GM12878 (cell line): Measurements from ENCODE around the gene CARHSP1. TPM values are rescaled to one million over a fixed set of nuclear protein-coding genes. Genes with fewer than 3 reads are reported as not detected.
A peak's percentile ranks its signal among the peaks of the same experiment; 100 is the strongest.

Experiments
- ATAC-seq: fragments of 200-7000 bp; cut with Tn5 transposase; 3 replicates; pipeline ENCODE4 v1.9.1; 2020; ENCODE audit warnings: mild to moderate bottlenecking, moderate library complexity
- BruUV-seq: library from RNA; stranded (reverse); fragments of 400-500 nt; replicated peaks from 2 replicates; lab custom pipeline; 2021; lab: Mats Ljungman, UMichigan
- CTCF ChIA-PET: fragments of 300-600 bp; sonication (Branson Sonifier 250); formaldehyde crosslinking; extraction: SDS; loops from one replicate; lab custom pipeline; 2021; ENCODE audit warnings: inconsistent platforms; lab: Yijun Ruan, JAX
- POLR2A ChIA-PET: fragments of 350-600 bp; formaldehyde crosslinking; extraction: SDS; loops from one replicate; lab custom pipeline; 2021; ENCODE audit warnings: inconsistent platforms; lab: Charles Lee
- RAD21 ChIA-PET: fragments of 300-600 bp; sonication (Branson Sonifier 250); formaldehyde crosslinking; loops from one replicate; lab custom pipeline; 2023; ENCODE audit warnings: antibody characterized with exemption; ENCODE audit not compliant: unreplicated experiment; lab: Charles Lee
- SMC1A ChIA-PET: fragments of 300-600 bp; sonication (Branson Sonifier 250); formaldehyde crosslinking; loops from one replicate; lab custom pipeline; 2023; ENCODE audit not compliant: unreplicated experiment, uncharacterized antibody; lab: Charles Lee
- DNase-seq: peaks from one replicate; pipeline ENCODE4 v3.0.0-alpha.2; 2011; ENCODE audit warnings: low read depth, low spot score
- FAIRE-seq: peaks from 3 replicates; lab custom pipeline; 2011; peaks lifted over from hg19 to GRCh38; lab: Jason Lieb, UNC
- H2AFZ ChIP-seq: 2 replicates; pipeline ENCODE4 v1.6.0; 2011; ENCODE audit warnings: low read depth, low read length, control low read depth; ENCODE audit not compliant: control insufficient read depth
- H3K27ac ChIP-seq: 2 replicates; pipeline ENCODE4 v1.5.1; 2011; ENCODE audit warnings: control low read depth; ENCODE audit not compliant: control insufficient read depth, insufficient read depth
- H3K27me3 ChIP-seq, 2 experiments: replicated peaks in 1 of 2; 2 replicates each; pipeline versions ENCODE4 v1.6.0 to v1.6.1; 2011; ENCODE audit warnings: low read length in 1 of 2; ENCODE audit not compliant: control insufficient read depth in 2 of 2, insufficient read depth in 2 of 2
- H3K36me3 ChIP-seq, 2 experiments: 2 replicates each; pipeline ENCODE4 v1.5.1; 2011; ENCODE audit warnings: low read length in 1 of 2; ENCODE audit not compliant: control insufficient read depth in 2 of 2, insufficient read depth in 2 of 2
- H3K4me1 ChIP-seq: 2 replicates; pipeline ENCODE4 v1.6.1; 2011; ENCODE audit warnings: mild to moderate bottlenecking, low read length, moderate library complexity, mixed read lengths; ENCODE audit not compliant: control insufficient read depth, insufficient read depth
- H3K4me2 ChIP-seq: 2 replicates; pipeline ENCODE4 v1.6.0; 2011; ENCODE audit warnings: control low read depth; ENCODE audit not compliant: control insufficient read depth, insufficient read depth
- H3K4me3 ChIP-seq: fragments of 200-600 bp; sonication (generic); 2 replicates; pipeline ENCODE4 v1.5.1; 2016
- H3K79me2 ChIP-seq: 2 replicates; pipeline ENCODE4 v1.6.0; 2011; ENCODE audit warnings: low read length; ENCODE audit not compliant: control insufficient read depth, insufficient read depth
- H3K9ac ChIP-seq: 2 replicates; pipeline ENCODE4 v1.8.0; 2011; ENCODE audit warnings: low read length, control low read depth, mixed read lengths; ENCODE audit not compliant: control insufficient read depth, insufficient read depth
- H3K9me3 ChIP-seq: replicated peaks from 3 replicates; pipeline ENCODE4 v1.5.1; 2011; ENCODE audit warnings: mild to moderate bottlenecking, low read length; ENCODE audit not compliant: control insufficient read depth, insufficient read depth
- H4K20me1 ChIP-seq: 2 replicates; pipeline ENCODE4 v1.6.0; 2011; ENCODE audit not compliant: control insufficient read depth, insufficient read depth
- ASH2L ChIP-seq: fragments of 300-600, 200-600 bp; sonication (generic); IDR thresholded peaks from 2 replicates; pipeline ENCODE4 v1.6.1; 2017; ENCODE audit warnings: low read depth, mild to moderate bottlenecking, borderline replicate concordance
- BHLHE40 ChIP-seq, 2 experiments: fragments of 450-650 bp in 1 of 2; IDR thresholded peaks; 2 replicates each; pipeline ENCODE4 v1.6.1; 2011 to 2017; ENCODE audit warnings: low read depth in 2 of 2, borderline replicate concordance in 1 of 2, improper control_type of control experiment in 1 of 2, low read length in 1 of 2, mild to moderate bottlenecking in 1 of 2
- CREM ChIP-seq: IDR thresholded peaks from 2 replicates; pipeline ENCODE4 v1.6.1; 2014; ENCODE audit warnings: antibody characterized with exemption, low read depth
- EZH2 ChIP-seq: IDR thresholded peaks from 2 replicates; pipeline ENCODE4 v1.6.1; 2012; ENCODE audit warnings: low read depth, mild to moderate bottlenecking, control low read depth, inconsistent platforms, low read length, borderline replicate concordance; ENCODE audit not compliant: control insufficient read depth
- GATAD2B ChIP-seq: fragments of 450-650 bp; conservative IDR thresholded peaks from 2 replicates; pipeline ENCODE4 v1.6.1; 2017; ENCODE audit warnings: low read depth, mild to moderate bottlenecking, moderate library complexity
- JUNB ChIP-seq: IDR thresholded peaks from 2 replicates; pipeline ENCODE4 v1.6.1; 2016; ENCODE audit warnings: antibody characterized with exemption, mild to moderate bottlenecking
- KDM1A ChIP-seq: fragments of 200-600 bp; sonication (generic); IDR thresholded peaks from 2 replicates; pipeline ENCODE4 v1.6.1; 2016; ENCODE audit warnings: borderline replicate concordance
- RCOR1 ChIP-seq: conservative IDR thresholded peaks from 2 replicates; pipeline ENCODE4 v1.6.1; 2012; ENCODE audit warnings: low read depth, low read length, improper control_type of control experiment
- RFX5 ChIP-seq: IDR thresholded peaks from 2 replicates; pipeline ENCODE4 v1.6.1; 2011; ENCODE audit warnings: low read depth, low read length, improper control_type of control experiment
- SREBF1 ChIP-seq: IDR thresholded peaks from 2 replicates; pipeline ENCODE4 v1.6.1; 2012; ENCODE audit warnings: mild to moderate bottlenecking, low read length
- SRF ChIP-seq, 2 experiments: IDR thresholded peaks; 2 replicates each; pipeline ENCODE4 v1.6.1; 2011; ENCODE audit warnings: low read depth in 2 of 2, low read length in 2 of 2, mild to moderate bottlenecking in 1 of 2, moderate library complexity in 1 of 2
- ZSCAN29 ChIP-seq: fragments of 450-650 bp; IDR thresholded peaks from 2 replicates; pipeline ENCODE4 v1.6.1; 2017; ENCODE audit warnings: mild to moderate bottlenecking, moderate library complexity
- WGBS: methylation state at CpG from one replicate; pipeline ENCODE4 v1.1.6; 2016; ENCODE audit warnings: low lambda C conversion rate; ENCODE audit not compliant: insufficient replicate concordance, insufficient coverage; ENCODE audit errors: missing lambda C conversion rate; 5-methylcytosine and 5-hydroxymethylcytosine counted together
- in situ Hi-C: fragments of 300-500 bp; cut with MboI; formaldehyde crosslinking; loops from 9 replicates; pipeline ENCODE4 v1.14.3; 2018; ENCODE audit warnings: mixed read lengths
- intact Hi-C: fragments of 100-400 bp; cut with micrococcal nuclease; formaldehyde crosslinking; loops from one replicate; pipeline ENCODE4 v1.14.2; 2022; ENCODE audit not compliant: unreplicated experiment
- polyA plus RNA-seq, 11 experiments: library from polyadenylated mRNA; depleted of rRNA in 4 of 11; unstranded in 6 of 11; stranded (reverse) in 5 of 11; fragments of >200 nt; fragmentation: Nextera tagmentation in 4 of 11; fragmentation: Illumina TruSeq in 1 of 11; extraction: Ambion mirVana in 4 of 11; extraction: Trizol in 1 of 11; gene quantifications; 1 replicate in 1 of 11; 2 replicates in 10 of 11; pipeline versions ENCODE4 v1.2.1 to v1.2.3, GENCODE V29; 2011 to 2016; ENCODE audit warnings: inconsistent platforms in 2 of 11, missing spikeins in 2 of 11, low read depth in 1 of 11
- total RNA-seq, 4 experiments: library from RNA; depleted of rRNA in 3 of 4; stranded (reverse); fragments of >200 nt in 3 of 4; fragmentation: Illumina TruSeq in 1 of 4; extraction: Trizol in 1 of 4; gene quantifications; 2 replicates each; pipeline versions ENCODE4 v1.2.1 to v1.2.3, GENCODE V29; 2013 to 2021
- TF ChIP-seq, protein P1 (sequence below): IDR thresholded peaks from 2 replicates; pipeline ENCODE4 v1.6.1; 2012; ENCODE audit warnings: mild to moderate bottlenecking, low read depth, low read length
- TF ChIP-seq, protein P2 (sequence below): fragments of 450-650 bp; IDR thresholded peaks from 2 replicates; pipeline ENCODE4 v1.6.1; 2016; ENCODE audit warnings: mild to moderate bottlenecking

The CARHSP1 gene
- total and polyA plus RNA-seq, 10 of the 15 experiments (the other 5 are each of a cell fraction or from before 2014, with no cell fraction given), result 5.5 to 112 (median 67.0) TPM

DNA sequence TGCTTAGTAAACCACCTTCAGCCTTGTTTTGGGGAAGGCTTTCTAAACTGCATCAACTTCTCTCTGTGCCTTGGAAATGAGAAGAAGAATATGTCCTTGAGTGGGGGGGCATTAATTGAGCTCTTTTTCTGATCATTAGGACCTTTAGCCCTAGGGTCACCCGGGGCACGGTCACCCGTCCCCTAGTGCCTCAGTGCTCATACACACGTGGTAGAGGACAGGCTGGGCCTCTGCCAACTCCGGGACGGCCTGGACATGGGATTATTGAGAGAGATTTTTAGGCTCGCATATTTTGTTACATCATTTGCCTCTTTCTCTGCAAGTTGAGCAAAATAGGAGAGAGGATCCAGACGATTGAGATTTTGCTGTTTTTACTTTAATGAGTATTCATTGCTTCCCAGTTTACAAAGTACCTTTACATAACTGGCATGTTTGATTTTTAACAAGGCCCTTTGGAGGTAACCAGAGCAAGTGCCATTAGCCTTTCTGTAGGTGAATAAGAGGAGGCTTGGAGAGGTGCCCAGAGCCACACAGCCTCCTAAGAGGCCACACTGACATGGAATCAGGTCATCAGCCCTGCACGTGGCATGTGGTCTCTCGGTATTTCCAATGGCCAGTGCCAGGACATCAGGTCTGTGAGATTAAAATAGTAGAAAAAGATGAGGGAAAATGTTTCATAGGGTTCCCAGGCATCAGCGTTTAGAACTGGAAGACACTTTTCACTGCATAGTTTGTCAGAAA, 60.0 kb downstream of the CARHSP1 start:
- WGBS, result 90% methylated on average over 11 of the region's 11 CpGs
- no peak for ATAC-seq
- H3K9me3 ChIP-seq, result no peaks in the 10 kb centered on the region
- H3K4me1 ChIP-seq, result peaks cover 5% of the 10 kb centered on the region; the same call in 1 of the 2 replicates
- H2AFZ ChIP-seq, result no peak overlapping the region
- BruUV-seq, result TSS peak; percentile 17
- ChIA-PET POLR2A (interaction anchor here (1.2 kb wide), 1 partner anchor 10 kb away, joined by 3 read pairs; no protein-coding TSS in a partner anchor), RAD21 (no interaction called here), CTCF (interaction anchor here (0.8 kb wide), 1 partner anchor 91 kb away, joined by 3 read pairs; no protein-coding TSS in a partner anchor), SMC1A (no interaction called here)
- in situ Hi-C loops (no loop called here), intact Hi-C loops (no loop called here)
- no peak for FAIRE-seq
- H3K27me3 ChIP-seq, result no peaks in the 10 kb centered on the region
- TF ChIP-seq, protein P1, sequence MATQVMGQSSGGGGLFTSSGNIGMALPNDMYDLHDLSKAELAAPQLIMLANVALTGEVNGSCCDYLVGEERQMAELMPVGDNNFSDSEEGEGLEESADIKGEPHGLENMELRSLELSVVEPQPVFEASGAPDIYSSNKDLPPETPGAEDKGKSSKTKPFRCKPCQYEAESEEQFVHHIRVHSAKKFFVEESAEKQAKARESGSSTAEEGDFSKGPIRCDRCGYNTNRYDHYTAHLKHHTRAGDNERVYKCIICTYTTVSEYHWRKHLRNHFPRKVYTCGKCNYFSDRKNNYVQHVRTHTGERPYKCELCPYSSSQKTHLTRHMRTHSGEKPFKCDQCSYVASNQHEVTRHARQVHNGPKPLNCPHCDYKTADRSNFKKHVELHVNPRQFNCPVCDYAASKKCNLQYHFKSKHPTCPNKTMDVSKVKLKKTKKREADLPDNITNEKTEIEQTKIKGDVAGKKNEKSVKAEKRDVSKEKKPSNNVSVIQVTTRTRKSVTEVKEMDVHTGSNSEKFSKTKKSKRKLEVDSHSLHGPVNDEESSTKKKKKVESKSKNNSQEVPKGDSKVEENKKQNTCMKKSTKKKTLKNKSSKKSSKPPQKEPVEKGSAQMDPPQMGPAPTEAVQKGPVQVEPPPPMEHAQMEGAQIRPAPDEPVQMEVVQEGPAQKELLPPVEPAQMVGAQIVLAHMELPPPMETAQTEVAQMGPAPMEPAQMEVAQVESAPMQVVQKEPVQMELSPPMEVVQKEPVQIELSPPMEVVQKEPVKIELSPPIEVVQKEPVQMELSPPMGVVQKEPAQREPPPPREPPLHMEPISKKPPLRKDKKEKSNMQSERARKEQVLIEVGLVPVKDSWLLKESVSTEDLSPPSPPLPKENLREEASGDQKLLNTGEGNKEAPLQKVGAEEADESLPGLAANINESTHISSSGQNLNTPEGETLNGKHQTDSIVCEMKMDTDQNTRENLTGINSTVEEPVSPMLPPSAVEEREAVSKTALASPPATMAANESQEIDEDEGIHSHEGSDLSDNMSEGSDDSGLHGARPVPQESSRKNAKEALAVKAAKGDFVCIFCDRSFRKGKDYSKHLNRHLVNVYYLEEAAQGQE, result no peak
- no peak for TF ChIP-seq GATAD2B
- TF ChIP-seq JUNB, result no peak
- TF ChIP-seq ASH2L, result no peak
- no peak for TF ChIP-seq EZH2
- no peak for TF ChIP-seq BHLHE40 (IDR thresholded peaks at IDR 0.05; ENCODE audit: borderline replicate concordance in 1 of 2, low read depth in 2 of 2, low read length in 1 of 2)
- TF ChIP-seq RCOR1, result no peak
- no peak for TF ChIP-seq CREM
- TF ChIP-seq KDM1A, result no peak
- no peak for TF ChIP-seq ZSCAN29
- no peak for TF ChIP-seq SRF (IDR thresholded peaks at IDR 0.05; ENCODE audit: low read depth in 2 of 2, low read length in 2 of 2)
- TF ChIP-seq, protein P2, sequence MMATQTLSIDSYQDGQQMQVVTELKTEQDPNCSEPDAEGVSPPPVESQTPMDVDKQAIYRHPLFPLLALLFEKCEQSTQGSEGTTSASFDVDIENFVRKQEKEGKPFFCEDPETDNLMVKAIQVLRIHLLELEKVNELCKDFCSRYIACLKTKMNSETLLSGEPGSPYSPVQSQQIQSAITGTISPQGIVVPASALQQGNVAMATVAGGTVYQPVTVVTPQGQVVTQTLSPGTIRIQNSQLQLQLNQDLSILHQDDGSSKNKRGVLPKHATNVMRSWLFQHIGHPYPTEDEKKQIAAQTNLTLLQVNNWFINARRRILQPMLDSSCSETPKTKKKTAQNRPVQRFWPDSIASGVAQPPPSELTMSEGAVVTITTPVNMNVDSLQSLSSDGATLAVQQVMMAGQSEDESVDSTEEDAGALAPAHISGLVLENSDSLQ, result no peak
- no peak for TF ChIP-seq SREBF1
- no peak for TF ChIP-seq RFX5
- no peak overlapping the region for H3K4me3 ChIP-seq
- DNase-seq, result no peak
- H3K36me3 ChIP-seq, result peaks cover 26 to 64% of the 10 kb centered on the region in 2 experiments
- no peaks in the 10 kb centered on the region; the same call in 1 of the 2 replicates for H4K20me1 ChIP-seq
- H3K9ac ChIP-seq, result no peak overlapping the region
- H3K4me2 ChIP-seq, result no peak overlapping the region
- peaks cover 3% of the 10 kb centered on the region for H3K79me2 ChIP-seq
- no peak overlapping the region for H3K27ac ChIP-seq
